Thoracic aorta (tissue), 2 donors: ENCODE measurements around the gene PMPCA. TPM values are rescaled to one million over a fixed set of nuclear protein-coding genes. Genes with fewer than 3 reads are reported as not detected.

Experiments
- ATAC-seq: fragments of 150-250 bp; one replicate; pipeline ENCODE4 v1.8.0; 2017; ENCODE audit warnings: low read depth; ENCODE audit not compliant: insufficient number of reproducible peaks, low FRiP score
- DNase-seq: peaks from one replicate; pipeline ENCODE4 v3.0.0-alpha.2; 2020; ENCODE audit warnings: low spot score
- H3K27ac ChIP-seq, 2 donors: fragments of 200-600 bp; sonication (generic); 1 replicate in 1 of 2; 2 replicates in 1 of 2; pipeline ENCODE4 v1.5.1; 2016; ENCODE audit warnings: mild to moderate bottlenecking in 2 of 2, moderate library complexity in 2 of 2
- H3K27me3 ChIP-seq: fragments of 200-600 bp; sonication (generic); replicated peaks from 2 replicates; pipeline ENCODE4 v1.6.0; 2016; ENCODE audit warnings: mild to moderate bottlenecking; ENCODE audit not compliant: insufficient read depth
- H3K36me3 ChIP-seq: fragments of 200-600 bp; sonication (generic); one replicate; pipeline ENCODE4 v1.5.1; 2016
- H3K4me1 ChIP-seq, 2 donors: fragments of 200-600 bp; sonication (generic); 1 replicate in 1 of 2; 2 replicates in 1 of 2; pipeline versions ENCODE4 v1.5.1 to v1.6.0; 2016; ENCODE audit warnings: low read depth in 2 of 2, mild to moderate bottlenecking in 1 of 2; ENCODE audit not compliant: control insufficient read depth in 1 of 2
- H3K4me3 ChIP-seq: fragments of 200-600 bp; sonication (generic); 2 replicates; pipeline ENCODE4 v1.5.1; 2016; ENCODE audit warnings: mild to moderate bottlenecking
- H3K9me3 ChIP-seq: fragments of 200-600 bp; sonication (generic); 2 replicates; pipeline ENCODE4 v1.5.1; 2016
- total RNA-seq, 2 donors: library from RNA; depleted of rRNA; stranded (reverse); fragments of >200 nt; gene quantifications; one replicate each; pipeline versions ENCODE4 v1.1.0 to v1.2.3, GENCODE V29; 2016
- TF ChIP-seq, protein P1 (sequence below): fragments of 200-600 bp; sonication (generic); IDR thresholded peaks from one replicate; pipeline ENCODE4 v1.5.1; 2019; ENCODE audit warnings: antibody characterized with exemption

The PMPCA gene
- total RNA-seq, 2 donors from 2014 or later, result 28.7 to 43.0 TPM

GRCh38 chr9:136434580-136435169 is 24.2 kb downstream of the PMPCA start:
- TF ChIP-seq, protein P1, sequence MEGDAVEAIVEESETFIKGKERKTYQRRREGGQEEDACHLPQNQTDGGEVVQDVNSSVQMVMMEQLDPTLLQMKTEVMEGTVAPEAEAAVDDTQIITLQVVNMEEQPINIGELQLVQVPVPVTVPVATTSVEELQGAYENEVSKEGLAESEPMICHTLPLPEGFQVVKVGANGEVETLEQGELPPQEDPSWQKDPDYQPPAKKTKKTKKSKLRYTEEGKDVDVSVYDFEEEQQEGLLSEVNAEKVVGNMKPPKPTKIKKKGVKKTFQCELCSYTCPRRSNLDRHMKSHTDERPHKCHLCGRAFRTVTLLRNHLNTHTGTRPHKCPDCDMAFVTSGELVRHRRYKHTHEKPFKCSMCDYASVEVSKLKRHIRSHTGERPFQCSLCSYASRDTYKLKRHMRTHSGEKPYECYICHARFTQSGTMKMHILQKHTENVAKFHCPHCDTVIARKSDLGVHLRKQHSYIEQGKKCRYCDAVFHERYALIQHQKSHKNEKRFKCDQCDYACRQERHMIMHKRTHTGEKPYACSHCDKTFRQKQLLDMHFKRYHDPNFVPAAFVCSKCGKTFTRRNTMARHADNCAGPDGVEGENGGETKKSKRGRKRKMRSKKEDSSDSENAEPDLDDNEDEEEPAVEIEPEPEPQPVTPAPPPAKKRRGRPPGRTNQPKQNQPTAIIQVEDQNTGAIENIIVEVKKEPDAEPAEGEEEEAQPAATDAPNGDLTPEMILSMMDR, result no peak
- H3K36me3 ChIP-seq, result peaks cover 23% of the 10 kb centered on the region
- H3K4me1 ChIP-seq, result peaks cover 19 to 26% of the 10 kb centered on the region in 2 donors
- no peak overlapping the region for H3K4me3 ChIP-seq
- ATAC-seq (no peak), DNase-seq (no peak)
- no peaks in the 10 kb centered on the region for H3K9me3 ChIP-seq
- H3K27ac ChIP-seq, result no peak overlapping the region
- no peaks in the 10 kb centered on the region for H3K27me3 ChIP-seq

DNA sequence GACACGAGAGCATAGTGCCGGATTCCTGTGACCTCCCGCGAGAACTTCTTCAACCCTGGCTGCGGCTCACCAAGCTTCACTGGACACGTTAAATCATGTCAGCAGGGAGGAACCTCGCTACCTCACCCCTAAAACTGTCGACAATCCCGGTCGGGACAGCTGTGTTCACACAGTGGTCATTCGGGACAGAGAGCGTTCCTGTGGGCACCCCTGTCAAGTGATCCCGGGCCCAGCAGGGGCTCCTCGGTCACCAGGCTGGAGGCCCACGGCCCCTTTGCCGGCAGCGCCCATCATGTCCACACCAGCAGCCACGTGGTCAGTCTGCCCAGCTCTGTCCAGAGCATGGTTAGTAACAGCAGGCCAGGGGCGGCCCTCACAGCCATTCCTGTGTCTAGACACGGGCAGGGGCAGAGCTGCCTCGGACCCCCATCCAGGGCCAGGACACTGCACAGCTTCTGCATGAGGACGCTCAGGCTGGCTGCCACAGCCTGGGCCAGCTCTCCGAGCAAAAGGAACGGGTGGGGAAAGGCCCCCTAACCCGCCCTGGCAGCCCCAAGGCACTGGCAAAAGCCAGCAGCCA is 25.7 kb downstream of the PMPCA start:
- TF ChIP-seq, protein P1, result no peak
- no peaks in the 10 kb centered on the region for H3K9me3 ChIP-seq
- no peak overlapping the region for H3K27ac ChIP-seq
- no peak for DNase-seq
- peaks cover 18% of the 10 kb centered on the region for H3K36me3 ChIP-seq
- H3K4me3 ChIP-seq, result no peak overlapping the region
- ATAC-seq, result no peak
- H3K27me3 ChIP-seq, result no peaks in the 10 kb centered on the region
- peaks cover 19 to 32% of the 10 kb centered on the region in 2 donors for H3K4me1 ChIP-seq

- no peak for ATAC-seq
- TF ChIP-seq, protein P1, result no peak
- Histone ChIP-seq H3K4me1 (peaks cover 19 to 32% of the 10 kb centered on the region in 2 donors), H3K36me3 (peaks cover 28% of the 10 kb centered on the region), H3K27ac (no peak overlapping the region), H3K4me3 (peak overlapping the region; percentile 98), H3K9me3 (no peaks in the 10 kb centered on the region), H3K27me3 (no peaks in the 10 kb centered on the region)
- no peak for DNase-seq
These were observed 27.0 kb downstream of the PMPCA start for GRCh38 chr9:136437430-136437829.

DNA sequence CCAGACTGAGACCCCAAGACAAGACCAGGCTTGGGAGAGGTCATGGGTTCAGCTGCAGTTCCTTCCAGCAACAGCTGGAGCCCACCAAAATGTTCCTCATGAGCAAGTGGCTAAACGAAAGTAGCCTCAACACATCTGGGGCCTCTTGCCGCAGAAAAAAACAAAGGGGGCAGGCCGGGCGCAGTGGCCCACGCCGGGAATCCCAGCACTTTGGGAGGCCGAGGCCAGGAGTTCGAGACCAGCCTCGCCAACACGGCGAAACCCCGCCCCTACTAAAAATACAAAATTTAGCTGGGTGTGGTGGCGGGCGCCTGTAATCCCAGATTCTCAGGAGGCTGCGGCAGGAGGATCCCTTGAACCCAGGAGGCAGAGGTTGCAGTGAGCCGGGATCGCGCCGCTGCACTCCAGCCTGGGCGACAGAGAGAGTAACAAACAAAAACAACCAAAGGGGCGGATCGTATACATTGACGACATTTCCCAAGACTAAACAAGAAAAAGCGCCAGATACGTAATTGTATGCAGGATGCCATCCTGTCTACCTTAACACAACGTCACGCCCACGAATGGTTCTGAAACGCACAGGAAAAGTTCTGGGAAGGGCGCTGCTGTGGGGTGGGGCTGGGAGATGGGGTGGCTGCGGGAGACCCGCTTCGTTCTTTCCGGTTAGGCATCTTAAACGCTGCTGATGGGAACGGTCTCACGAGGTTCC is 27.5 kb downstream of the PMPCA start:
- no peaks in the 10 kb centered on the region for H3K27me3 ChIP-seq
- H3K27ac ChIP-seq, result no peak overlapping the region
- ATAC-seq (no peak), DNase-seq (no peak)
- H3K4me3 ChIP-seq, result peak overlapping the region; percentile 98
- H3K36me3 ChIP-seq, result peaks cover 29% of the 10 kb centered on the region
- H3K9me3 ChIP-seq, result no peaks in the 10 kb centered on the region
- peaks cover 19 to 32% of the 10 kb centered on the region in 2 donors for H3K4me1 ChIP-seq
- TF ChIP-seq, protein P1, result no peak
